H9 (cell line): ENCODE measurements around the gene MEGF10. TPM values are rescaled to one million over a fixed set of nuclear protein-coding genes. Genes with fewer than 3 reads are reported as not detected.

Source experiments
- DNase-seq: peaks from one replicate; pipeline ENCODE4 v3.0.0-alpha.2; 2017
- H2AFZ ChIP-seq: one replicate; pipeline ENCODE4 v1.6.1; 2013; ENCODE audit warnings: mild to moderate bottlenecking, low read length, control low read depth, moderate library complexity
- H2AK5ac ChIP-seq: 2 replicates; pipeline ENCODE4 v1.6.1; 2013; ENCODE audit warnings: low read length, control low read depth, mixed read lengths; ENCODE audit not compliant: insufficient read length
- H2BK120ac ChIP-seq: one replicate; pipeline ENCODE4 v1.6.1; 2013; ENCODE audit warnings: low read depth, mild to moderate bottlenecking, low read length, control low read depth, inconsistent platforms; ENCODE audit not compliant: poor library complexity, severe bottlenecking
- H2BK12ac ChIP-seq: 2 replicates; pipeline ENCODE4 v1.6.1; 2013; ENCODE audit warnings: low read length, control low read depth, mixed read lengths, low read depth; ENCODE audit not compliant: insufficient read length
- H2BK15ac ChIP-seq: 2 replicates; pipeline ENCODE4 v1.6.1; 2013; ENCODE audit warnings: low read depth, low read length, control low read depth
- H2BK20ac ChIP-seq: one replicate; pipeline ENCODE4 v1.6.1; 2013; ENCODE audit warnings: low read depth, mild to moderate bottlenecking, low read length, control low read depth, inconsistent platforms; ENCODE audit not compliant: poor library complexity, severe bottlenecking
- H2BK5ac ChIP-seq: 2 replicates; pipeline ENCODE4 v1.6.1; 2013; ENCODE audit warnings: low read length, control low read depth, mixed read lengths; ENCODE audit not compliant: insufficient read length
- H3K14ac ChIP-seq: 2 replicates; pipeline ENCODE4 v1.6.1; 2013; ENCODE audit warnings: low read length, control low read depth; ENCODE audit not compliant: insufficient read depth
- H3K18ac ChIP-seq: 2 replicates; pipeline ENCODE4 v1.6.1; 2013; ENCODE audit warnings: low read depth, mild to moderate bottlenecking, mixed read lengths, low read length, control low read depth; ENCODE audit not compliant: insufficient read length
- H3K23ac ChIP-seq: 2 replicates; pipeline ENCODE4 v1.6.1; 2013; ENCODE audit warnings: low read length, control low read depth, mixed read lengths, low read depth; ENCODE audit not compliant: insufficient read length
- H3K23me2 ChIP-seq: 2 replicates; pipeline ENCODE4 v1.6.1; 2013; ENCODE audit warnings: low read depth, mild to moderate bottlenecking, mixed read lengths, low read length, control low read depth; ENCODE audit not compliant: insufficient read length, poor library complexity, severe bottlenecking
- H3K27ac ChIP-seq: 2 replicates; pipeline ENCODE4 v1.5.1; 2013; ENCODE audit warnings: low read length, control low read depth, mixed read lengths, low read depth; ENCODE audit not compliant: insufficient read length
- H3K27me3 ChIP-seq: 2 replicates; pipeline ENCODE4 v1.6.1; 2013; ENCODE audit warnings: low read length, control low read depth, inconsistent platforms; ENCODE audit not compliant: insufficient read depth
- H3K4ac ChIP-seq: 2 replicates; pipeline ENCODE4 v1.6.1; 2013; ENCODE audit warnings: low read depth, mild to moderate bottlenecking, control low read depth, inconsistent platforms, low read length, moderate library complexity
- H3K4me1 ChIP-seq: 2 replicates; pipeline ENCODE4 v1.6.1; 2013; ENCODE audit warnings: low read length, control low read depth, inconsistent platforms; ENCODE audit not compliant: insufficient read depth
- H3K4me2 ChIP-seq: 2 replicates; pipeline ENCODE4 v1.6.1; 2013; ENCODE audit warnings: low read length, control low read depth, mixed read lengths; ENCODE audit not compliant: insufficient read length, insufficient read depth
- H3K56ac ChIP-seq: 2 replicates; pipeline ENCODE4 v1.6.1; 2013; ENCODE audit warnings: low read depth, mild to moderate bottlenecking, mixed read lengths, low read length, control low read depth; ENCODE audit not compliant: insufficient read length
- H3K79me1 ChIP-seq: 2 replicates; pipeline ENCODE4 v1.6.1; 2013; ENCODE audit warnings: low read depth, mild to moderate bottlenecking, moderate library complexity, low read length, control low read depth, inconsistent platforms; ENCODE audit not compliant: insufficient read depth, poor library complexity, severe bottlenecking
- H3K79me2 ChIP-seq: 2 replicates; pipeline ENCODE4 v1.6.1; 2013; ENCODE audit warnings: low read length, control low read depth, inconsistent platforms; ENCODE audit not compliant: insufficient read depth
- H3K9ac ChIP-seq: 2 replicates; pipeline ENCODE4 v1.6.1; 2013; ENCODE audit warnings: low read length, control low read depth, mixed read lengths; ENCODE audit not compliant: insufficient read length; ENCODE audit errors: extremely low read depth
- H3K9me3 ChIP-seq: one replicate; pipeline ENCODE4 v1.6.1; 2013; ENCODE audit warnings: low read depth, low read length, inconsistent platforms; ENCODE audit not compliant: control insufficient read depth
- H3T11ph ChIP-seq: one replicate; pipeline ENCODE4 v1.6.1; 2013; ENCODE audit warnings: mild to moderate bottlenecking, low read length, control low read depth, inconsistent platforms
- H4K20me1 ChIP-seq: one replicate; pipeline ENCODE4 v1.6.1; 2013; ENCODE audit not compliant: control insufficient read depth, insufficient read length, insufficient read depth
- H4K5ac ChIP-seq: 2 replicates; pipeline ENCODE4 v1.6.1; 2013; ENCODE audit warnings: low read depth, mild to moderate bottlenecking, mixed read lengths, low read length, control low read depth; ENCODE audit not compliant: insufficient read length
- H4K8ac ChIP-seq: replicated peaks from 2 replicates; pipeline ENCODE4 v1.6.1; 2013; ENCODE audit warnings: low read length, control low read depth, mixed read lengths, low read depth; ENCODE audit not compliant: insufficient read length
- H4K91ac ChIP-seq: 2 replicates; pipeline ENCODE4 v1.6.1; 2013; ENCODE audit warnings: low read depth, mild to moderate bottlenecking, moderate library complexity, mixed read lengths, low read length, control low read depth; ENCODE audit not compliant: insufficient read length
- H3K27ac Mint-ChIP-seq, 3 experiments: 2 replicates in 2 of 3; 3 replicates in 1 of 3; pipeline ENCODE4 v1.8.0; 2020 to 2021; ENCODE audit warnings: mixed read lengths in 3 of 3, mild to moderate bottlenecking in 1 of 3, moderate library complexity in 1 of 3
- H3K27me3 Mint-ChIP-seq: 2 replicates; pipeline ENCODE4 v1.8.0; 2021; ENCODE audit warnings: low read depth, mild to moderate bottlenecking, moderate library complexity, mixed read lengths
- H3K36me3 Mint-ChIP-seq, 3 experiments: 2 replicates in 2 of 3; 3 replicates in 1 of 3; pipeline ENCODE4 v1.8.0; 2020 to 2021; ENCODE audit warnings: low read depth in 3 of 3, mixed read lengths in 3 of 3; ENCODE audit not compliant: insufficient read depth in 1 of 3
- H3K4me1 Mint-ChIP-seq, 2 experiments: 2 replicates each; pipeline ENCODE4 v1.8.0; 2020; ENCODE audit warnings: mixed read lengths in 2 of 2
- H3K4me3 Mint-ChIP-seq, 2 experiments: 2 replicates in 1 of 2; 3 replicates in 1 of 2; pipeline ENCODE4 v1.8.0; 2020 to 2021; ENCODE audit warnings: mild to moderate bottlenecking in 2 of 2, mixed read lengths in 2 of 2, moderate library complexity in 1 of 2
- H3K9me3 Mint-ChIP-seq, 2 experiments: 2 replicates in 1 of 2; 3 replicates in 1 of 2; pipeline ENCODE4 v1.8.0; 2020; ENCODE audit warnings: mild to moderate bottlenecking in 2 of 2, mixed read lengths in 2 of 2, moderate library complexity in 1 of 2
- CTCF ChIP-seq: fragments of 200-600 bp; sonication (generic); conservative IDR thresholded peaks from 3 replicates; pipeline ENCODE4 v1.8.0; 2021; ENCODE audit warnings: antibody characterized with exemption, mild to moderate bottlenecking
- total RNA-seq: library from RNA; stranded (reverse); gene quantifications from 2 replicates; pipeline ENCODE4 v1.2.1, GENCODE V29; 2021

MEGF10 gene
- total RNA-seq, 1 experiment from 2014 or later = 36.5 TPM

DNA sequence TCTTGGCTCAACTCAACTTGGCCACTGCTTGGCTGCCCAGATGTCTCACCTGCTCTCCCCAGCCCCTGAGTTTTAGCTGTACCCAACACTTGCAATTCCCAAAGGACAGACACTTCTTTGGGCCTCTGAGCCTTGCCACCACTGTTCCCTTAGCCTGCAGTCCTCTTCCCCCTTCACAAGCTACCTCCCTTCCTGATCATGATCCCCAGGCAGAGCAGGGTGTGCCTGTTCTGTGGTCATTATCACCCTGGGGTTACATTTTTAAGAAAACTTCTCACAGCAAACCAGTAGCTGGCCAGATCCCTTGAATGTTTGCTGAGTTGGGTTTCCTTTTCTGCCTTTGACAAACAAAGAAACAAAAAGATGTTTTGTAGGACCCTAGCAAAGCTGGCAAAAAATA is 139.3 kb downstream of the MEGF10 start:
- no peaks in the 10 kb centered on the region for H4K20me1 ChIP-seq
- no peak overlapping the region for H2BK12ac ChIP-seq
- H3K4ac ChIP-seq = no peak overlapping the region
- Mint-ChIP-seq H3K27ac (peak overlapping the region in 1 of 3 experiments; percentile 19; a peak in 1 of 7 replicates), H3K4me1 (0 out of 4 replicates have a peak, but pooled peaks cover 0 to 3% of the 10 kb centered on the region in 2 experiments), H3K27me3 (no peaks in the 10 kb centered on the region), H3K36me3 (peaks cover under 1 to 9% (median 7%) of the 10 kb centered on the region in 3 experiments; a peak in 5 of 7 replicates), H3K4me3 (no peak overlapping the region), H3K9me3 (no peaks in the 10 kb centered on the region)
- H4K91ac ChIP-seq = no peak overlapping the region
- no peaks in the 10 kb centered on the region for H3K79me1 ChIP-seq
- H2AFZ ChIP-seq = no peak overlapping the region
- no peak overlapping the region for H2BK20ac ChIP-seq
- H3K27me3 ChIP-seq = no peaks in the 10 kb centered on the region
- no peak overlapping the region for H2BK120ac ChIP-seq
- no peak overlapping the region for H3K4me2 ChIP-seq
- no peak overlapping the region for H2BK15ac ChIP-seq
- no peak for TF ChIP-seq CTCF
- no peak overlapping the region for H4K5ac ChIP-seq
- no peak overlapping the region for H3T11ph ChIP-seq
- H3K79me2 ChIP-seq = no peaks in the 10 kb centered on the region
- no peak overlapping the region for H3K23ac ChIP-seq
- no peak for DNase-seq
- H2AK5ac ChIP-seq = no peak overlapping the region
- no peak overlapping the region for H3K9ac ChIP-seq
- no peak overlapping the region for H3K56ac ChIP-seq
- no peak overlapping the region for H3K18ac ChIP-seq
- H2BK5ac ChIP-seq = no peak overlapping the region
- no peaks in the 10 kb centered on the region for H3K9me3 ChIP-seq
- no peaks in the 10 kb centered on the region for H3K4me1 ChIP-seq
- no peak overlapping the region for H3K14ac ChIP-seq
- H3K23me2 ChIP-seq = no peaks in the 10 kb centered on the region
- no peak overlapping the region for H4K8ac ChIP-seq
- no peak overlapping the region for H3K27ac ChIP-seq
